ENCODE data around the gene CCDC61. TPM values are rescaled to one million over a fixed set of nuclear protein-coding genes. Genes with fewer than 3 reads are reported as not detected.

CCDC61 gene
- total RNA-seq, 3 donors from 2014 or later, result 7.0 to 8.8 (median 8.3) TPM

- no peak for DNase-seq (ENCODE audit: low spot score in 2 of 2)
- TF ChIP-seq POLR2AphosphoS5 (IDR thresholded peaks at IDR 0.05) (no peak), CTCF (IDR thresholded peaks at IDR 0.05) (no peak), POLR2A (IDR thresholded peaks at IDR 0.05) (no peak)
- intact Hi-C loops (cut with DNase I; ENCODE audit: low total_unique reads), result no loop called here
- H3K4me1 ChIP-seq, result peaks cover 0 to 13% of the 10 kb centered on the region in 2 donors
- H3K36me3 ChIP-seq, result no peaks in the 10 kb centered on the region
- H3K27ac ChIP-seq, result no peak overlapping the region
- no peaks in the 10 kb centered on the region for H3K9me3 ChIP-seq
- H3K4me3 ChIP-seq, result no peak overlapping the region
- peaks cover 0 to 4% of the 10 kb centered on the region in 2 donors for H3K27me3 ChIP-seq
Measured at GRCh38 chr19:45998834-45999233, 3.6 kb downstream of the CCDC61 start.

- TF ChIP-seq POLR2A (IDR thresholded peaks at IDR 0.05) (no peak), CTCF (IDR thresholded peaks at IDR 0.05) (no peak), POLR2AphosphoS5 (IDR thresholded peaks at IDR 0.05) (no peak)
- intact Hi-C loops (cut with DNase I; ENCODE audit: low total_unique reads), result no loop called here
Measured at GRCh38 chr19:45999653-46000121, 4.4 kb downstream of the CCDC61 start.

GRCh38 chr19:46000491-46001246 is 5.4 kb downstream of the CCDC61 start:
- intact Hi-C loops (cut with DNase I; ENCODE audit: low total_unique reads), result no loop called here
- H3K9me3 ChIP-seq, result no peaks in the 10 kb centered on the region
- H3K4me3 ChIP-seq, result peak overlapping the region in 2 of 3 donors; percentile 38 to 59
- no peak overlapping the region for H3K27ac ChIP-seq
- peak in 1 of 2 donors; percentile 53 for DNase-seq (ENCODE audit: low spot score in 2 of 2)
- H3K36me3 ChIP-seq, result no peaks in the 10 kb centered on the region
- peaks cover 0 to 4% of the 10 kb centered on the region in 2 donors for H3K27me3 ChIP-seq
- TF ChIP-seq POLR2AphosphoS5 (IDR thresholded peaks at IDR 0.05), result no peak
- no peak for TF ChIP-seq CTCF (IDR thresholded peaks at IDR 0.05)
- TF ChIP-seq POLR2A (IDR thresholded peaks at IDR 0.05), result no peak
- peaks cover 0 to 13% of the 10 kb centered on the region in 2 donors for H3K4me1 ChIP-seq

More at GRCh38 chr19:45999653-46000121, 4.4 kb downstream of the CCDC61 start:
- peak overlapping the region in 2 of 3 donors; percentile 33 to 38 for H3K4me3 ChIP-seq
- DNase-seq (ENCODE audit: low spot score in 2 of 2), result no peak
- H3K4me1 ChIP-seq, result peaks cover 0 to 13% of the 10 kb centered on the region in 2 donors
- no peaks in the 10 kb centered on the region for H3K9me3 ChIP-seq
- peaks cover 0 to 4% of the 10 kb centered on the region in 2 donors for H3K27me3 ChIP-seq
- no peaks in the 10 kb centered on the region for H3K36me3 ChIP-seq
- H3K27ac ChIP-seq, result no peak overlapping the region

GRCh38 chr19:46002678-46003275 is 7.5 kb downstream of the CCDC61 start:
- Histone ChIP-seq H3K9me3 (no peaks in the 10 kb centered on the region), H3K4me3 (no peak overlapping the region), H3K4me1 (peaks cover 0 to 8% of the 10 kb centered on the region in 2 donors), H3K27me3 (peaks cover 0 to 4% of the 10 kb centered on the region in 2 donors), H3K27ac (no peak overlapping the region), H3K36me3 (no peaks in the 10 kb centered on the region)
- no peak for DNase-seq (ENCODE audit: low spot score in 2 of 2)
- intact Hi-C loops (cut with DNase I; ENCODE audit: low total_unique reads), result no loop called here
- no peak for TF ChIP-seq POLR2AphosphoS5 (IDR thresholded peaks at IDR 0.05)
- TF ChIP-seq POLR2A (IDR thresholded peaks at IDR 0.05), result no peak

- no peaks in the 10 kb centered on the region for H3K27me3 ChIP-seq
- H3K9me3 ChIP-seq, result no peaks in the 10 kb centered on the region
- DNase-seq (ENCODE audit: low spot score in 2 of 2), result no peak
- intact Hi-C loops (cut with DNase I; ENCODE audit: low total_unique reads), result no loop called here
- no peaks in the 10 kb centered on the region for H3K36me3 ChIP-seq
- no peaks in the 10 kb centered on the region for H3K4me1 ChIP-seq
- H3K27ac ChIP-seq, result no peak overlapping the region
- H3K4me3 ChIP-seq, result no peak overlapping the region
- TF ChIP-seq POLR2A (IDR thresholded peaks at IDR 0.05) (no peak), POLR2AphosphoS5 (IDR thresholded peaks at IDR 0.05) (no peak), CTCF (IDR thresholded peaks at IDR 0.05) (no peak)
Measured at GRCh38 chr19:46006411-46006810, 11.1 kb downstream of the CCDC61 start.

All from breast epithelium (tissue), 4 donors.